Panc1 (cell line): ENCODE data around the gene PGLYRP2. TPM values are rescaled to one million over a fixed set of nuclear protein-coding genes. Genes with fewer than 3 reads are reported as not detected.

Source experiments
- ATAC-seq: fragments of 200-7000 bp; cut with Tn5 transposase; 2 replicates; pipeline ENCODE4 v1.9.1; 2020; ENCODE audit warnings: mild to moderate bottlenecking, moderate library complexity
- BruUV-seq: library from RNA; stranded (reverse); fragments of 400-500 nt; replicated peaks from 2 replicates; lab custom pipeline; 2021; lab: Mats Ljungman, UMichigan
- CTCF ChIA-PET: fragments of 300-600 bp; sonication (Branson Sonifier 250); formaldehyde crosslinking; loops from one replicate; lab custom pipeline; 2022; ENCODE audit warnings: antibody characterized with exemption; lab: Charles Lee
- POLR2A ChIA-PET: fragments of 300-600 bp; sonication (Branson Sonifier 250); formaldehyde crosslinking; loops from one replicate; lab custom pipeline; 2022; ENCODE audit warnings: antibody characterized with exemption; lab: Charles Lee
- DNase-seq: peaks from one replicate; pipeline ENCODE4 v3.0.0-alpha.2; 2010; ENCODE audit warnings: low read depth, low spot score
- H3K27ac ChIP-seq: 2 replicates; pipeline ENCODE4 v1.5.1; 2011; ENCODE audit warnings: mild to moderate bottlenecking, low read length, inconsistent platforms
- H3K27me3 ChIP-seq: fragments of 200-500 bp; sonication (Bioruptor generic); 2 replicates; pipeline ENCODE4 v1.6.0; 2014; ENCODE audit warnings: low read length, inconsistent platforms; ENCODE audit not compliant: control insufficient read depth, insufficient read depth
- H3K36me3 ChIP-seq: fragments of 200-500 bp; sonication (Bioruptor generic); 2 replicates; pipeline ENCODE4 v1.5.1; 2014; ENCODE audit warnings: inconsistent platforms, mild to moderate bottlenecking, low read length, moderate library complexity; ENCODE audit not compliant: control insufficient read depth, insufficient read depth
- H3K4me1 ChIP-seq: 2 replicates; pipeline ENCODE4 v1.5.1; 2011; ENCODE audit warnings: inconsistent platforms, mild to moderate bottlenecking, low read length, moderate library complexity; ENCODE audit not compliant: control insufficient read depth, insufficient read depth
- H3K4me3 ChIP-seq, 2 experiments: 2 replicates each; pipeline ENCODE4 v1.5.1; 2011 to 2012; ENCODE audit warnings: low read depth in 2 of 2, low read length in 2 of 2, mild to moderate bottlenecking in 2 of 2, inconsistent platforms in 1 of 2, moderate library complexity in 1 of 2
- H3K9me3 ChIP-seq: fragments of 200-500 bp; sonication (Bioruptor generic); 2 replicates; pipeline ENCODE4 v1.5.1; 2014; ENCODE audit warnings: low read depth, mild to moderate bottlenecking, inconsistent platforms, low read length, moderate library complexity; ENCODE audit not compliant: control insufficient read depth, insufficient read depth
- CTCF ChIP-seq: fragments of 450-650 bp; IDR thresholded peaks from 2 replicates; pipeline ENCODE4 v1.5.1; 2017; ENCODE audit warnings: mild to moderate bottlenecking
- POLR2AphosphoS5 ChIP-seq: IDR thresholded peaks from 2 replicates; pipeline ENCODE4 v1.6.1; 2012; ENCODE audit warnings: mild to moderate bottlenecking, low read depth, low read length, moderate library complexity
- REST ChIP-seq, 2 experiments: IDR thresholded peaks; 2 replicates each; pipeline ENCODE4 v1.6.1; 2011 to 2012; ENCODE audit warnings: low read depth in 2 of 2, control low read depth in 1 of 2, low read length in 1 of 2, mild to moderate bottlenecking in 1 of 2, moderate library complexity in 1 of 2; ENCODE audit not compliant: insufficient read depth in 1 of 2
- SIN3A ChIP-seq: IDR thresholded peaks from 2 replicates; pipeline ENCODE4 v1.6.1; 2012; ENCODE audit warnings: low read depth, mild to moderate bottlenecking, low read length, moderate library complexity, borderline replicate concordance; ENCODE audit not compliant: insufficient read depth
- TCF7L2 ChIP-seq: IDR thresholded peaks from 2 replicates; pipeline ENCODE4 v1.6.1; 2011; ENCODE audit warnings: mild to moderate bottlenecking, low read depth, low read length, inconsistent platforms
- in situ Hi-C: cut with HindIII; loops from 2 replicates; pipeline ENCODE4 v1.10.0; 2016; ENCODE audit warnings: low sequenced_read_pairs, low pct_unique_long_range_greater_than_20kb
- intact Hi-C: fragments of 100-400 bp; cut with micrococcal nuclease; formaldehyde crosslinking; loops from one replicate; pipeline ENCODE4 v1.10.0; 2022; ENCODE audit not compliant: unreplicated experiment
- total RNA-seq: library from RNA; stranded (reverse); gene quantifications from one replicate; pipeline ENCODE4 v1.2.1, GENCODE V29; 2021; ENCODE audit not compliant: unreplicated experiment

PGLYRP2 gene
- total RNA-seq, 1 experiment from 2014 or later, result not detected

GRCh38 chr19:15425321-15425950, 53.9 kb downstream of the PGLYRP2 start:
- BruUV-seq, result no TSS peak
- Histone ChIP-seq H3K27me3 (no peaks in the 10 kb centered on the region), H3K36me3 (0 out of 2 replicates have a peak, but pooled peaks cover 3% of the 10 kb centered on the region), H3K4me3 (no peak overlapping the region), H3K9me3 (no peaks in the 10 kb centered on the region), H3K4me1 (no peaks in the 10 kb centered on the region), H3K27ac (no peak overlapping the region)
- intact Hi-C loops (no loop called here), in situ Hi-C loops (no loop called here)
- ATAC-seq (no peak), DNase-seq (no peak)
- ChIA-PET CTCF (no interaction called here), POLR2A (interaction anchor here (0.6 kb wide), 1 partner anchor 652 kb away, joined by 9 read pairs; no protein-coding TSS in a partner anchor)
- TF ChIP-seq CTCF, result no peak
- no peak for TF ChIP-seq TCF7L2
- TF ChIP-seq POLR2AphosphoS5, result no peak
- TF ChIP-seq SIN3A, result no peak
- TF ChIP-seq REST (IDR thresholded peaks at IDR 0.05; ENCODE audit: insufficient read depth in 1 of 2, low read depth in 2 of 2, low read length in 1 of 2), result no peak

GRCh38 chr19:15424692-15425272, 54.5 kb downstream of the PGLYRP2 start:
- in situ Hi-C loops, result no loop called here
- no TSS peak for BruUV-seq
- CTCF ChIA-PET, result no interaction called here

More at GRCh38 chr19:15424692-15425272, 54.5 kb downstream of the PGLYRP2 start:
- intact Hi-C loops, result no loop called here
- ATAC-seq (no peak), DNase-seq (no peak)
- POLR2A ChIA-PET, result no interaction called here
- no peaks in the 10 kb centered on the region for H3K27me3 ChIP-seq
- H3K9me3 ChIP-seq, result no peaks in the 10 kb centered on the region
- 0 out of 2 replicates have a peak, but pooled peaks cover 3% of the 10 kb centered on the region for H3K36me3 ChIP-seq
- TF ChIP-seq CTCF (no peak), REST (IDR thresholded peaks at IDR 0.05; ENCODE audit: insufficient read depth in 1 of 2, low read depth in 2 of 2, low read length in 1 of 2) (no peak), TCF7L2 (no peak), POLR2AphosphoS5 (no peak), SIN3A (no peak)
- no peak overlapping the region for H3K4me3 ChIP-seq
- peaks cover 2% of the 10 kb centered on the region for H3K4me1 ChIP-seq
- no peak overlapping the region for H3K27ac ChIP-seq
